ENCODE results near the gene CAPN1.

Gene CAPN1

GRCh38 chr11:65260756-65261590 is 79.2 kb downstream of the CAPN1 start:
- DNase-seq (ENCODE audit: low spot score), result no peak

All from AG20443 (cell line).